BJ (cell line): Measurements from ENCODE around the gene ARHGAP33. TPM values are rescaled to one million over a fixed set of nuclear protein-coding genes. Genes with fewer than 3 reads are reported as not detected.

ENCODE experiments used
- CTCF ChIA-PET: fragments of 350-600 bp; formaldehyde crosslinking; extraction: SDS; loops from one replicate; lab custom pipeline; 2021; ENCODE audit warnings: antibody characterized with exemption, inconsistent platforms; lab: Yijun Ruan, JAX
- POLR2A ChIA-PET: fragments of 300-600 bp; sonication (Branson Sonifier 250); formaldehyde crosslinking; extraction: SDS; loops from one replicate; lab custom pipeline; 2021; ENCODE audit warnings: antibody characterized with exemption; lab: Charles Lee
- DNase-seq: peaks from one replicate; pipeline ENCODE4 v3.0.0-alpha.2; 2011; ENCODE audit warnings: low read depth
- H3K27me3 ChIP-seq: 2 replicates; pipeline ENCODE4 v1.6.0; 2011; ENCODE audit warnings: low read length; ENCODE audit not compliant: control insufficient read depth, insufficient read depth
- H3K36me3 ChIP-seq: 2 replicates; pipeline ENCODE4 v1.5.1; 2011; ENCODE audit warnings: low read length; ENCODE audit not compliant: control insufficient read depth, insufficient read depth
- H3K4me3 ChIP-seq: 2 replicates; pipeline ENCODE4 v1.5.1; 2011; ENCODE audit warnings: low read depth, mild to moderate bottlenecking, control low read depth, low read length
- polyA plus RNA-seq: library from polyadenylated mRNA; depleted of rRNA; stranded (reverse); fragments of >200 nt; gene quantifications from 2 replicates; pipeline ENCODE4 v1.2.3, GENCODE V29; 2011
- TF ChIP-seq, protein P1 (sequence below): IDR thresholded peaks from 2 replicates; pipeline ENCODE4 v1.5.1; 2011; ENCODE audit warnings: low read depth, mild to moderate bottlenecking, control low read depth, inconsistent platforms, low read length, moderate library complexity; ENCODE audit not compliant: insufficient read depth

Gene ARHGAP33
- polyA plus RNA-seq, 1 experiment: 3.6 TPM

DNA sequence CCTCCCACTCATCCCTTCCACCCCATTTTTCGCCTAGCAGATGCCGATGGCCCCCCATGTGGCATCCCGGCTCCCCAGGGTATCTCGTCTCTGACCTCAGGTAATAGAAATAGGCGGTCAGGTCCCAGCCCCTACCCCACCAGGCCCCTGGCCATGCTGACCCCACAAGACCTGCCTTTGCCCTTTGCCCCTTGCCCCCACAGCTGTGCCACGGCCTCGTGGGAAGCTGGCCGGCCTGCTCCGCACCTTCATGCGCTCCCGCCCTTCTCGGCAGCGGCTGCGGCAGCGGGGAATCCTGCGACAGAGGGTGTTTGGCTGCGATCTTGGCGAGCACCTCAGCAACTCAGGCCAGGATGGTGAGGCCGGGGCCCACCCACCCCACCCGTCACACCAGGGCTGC, 5.4 kb downstream of the ARHGAP33 start:
- H3K36me3 ChIP-seq: peaks cover 4% of the 10 kb centered on the region
- POLR2A ChIA-PET: no interaction called here
- no peak overlapping the region for H3K4me3 ChIP-seq
- H3K27me3 ChIP-seq: no peaks in the 10 kb centered on the region
- TF ChIP-seq, protein P1, sequence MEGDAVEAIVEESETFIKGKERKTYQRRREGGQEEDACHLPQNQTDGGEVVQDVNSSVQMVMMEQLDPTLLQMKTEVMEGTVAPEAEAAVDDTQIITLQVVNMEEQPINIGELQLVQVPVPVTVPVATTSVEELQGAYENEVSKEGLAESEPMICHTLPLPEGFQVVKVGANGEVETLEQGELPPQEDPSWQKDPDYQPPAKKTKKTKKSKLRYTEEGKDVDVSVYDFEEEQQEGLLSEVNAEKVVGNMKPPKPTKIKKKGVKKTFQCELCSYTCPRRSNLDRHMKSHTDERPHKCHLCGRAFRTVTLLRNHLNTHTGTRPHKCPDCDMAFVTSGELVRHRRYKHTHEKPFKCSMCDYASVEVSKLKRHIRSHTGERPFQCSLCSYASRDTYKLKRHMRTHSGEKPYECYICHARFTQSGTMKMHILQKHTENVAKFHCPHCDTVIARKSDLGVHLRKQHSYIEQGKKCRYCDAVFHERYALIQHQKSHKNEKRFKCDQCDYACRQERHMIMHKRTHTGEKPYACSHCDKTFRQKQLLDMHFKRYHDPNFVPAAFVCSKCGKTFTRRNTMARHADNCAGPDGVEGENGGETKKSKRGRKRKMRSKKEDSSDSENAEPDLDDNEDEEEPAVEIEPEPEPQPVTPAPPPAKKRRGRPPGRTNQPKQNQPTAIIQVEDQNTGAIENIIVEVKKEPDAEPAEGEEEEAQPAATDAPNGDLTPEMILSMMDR: no peak
- no peak for DNase-seq
- CTCF ChIA-PET: no interaction called here

DNA sequence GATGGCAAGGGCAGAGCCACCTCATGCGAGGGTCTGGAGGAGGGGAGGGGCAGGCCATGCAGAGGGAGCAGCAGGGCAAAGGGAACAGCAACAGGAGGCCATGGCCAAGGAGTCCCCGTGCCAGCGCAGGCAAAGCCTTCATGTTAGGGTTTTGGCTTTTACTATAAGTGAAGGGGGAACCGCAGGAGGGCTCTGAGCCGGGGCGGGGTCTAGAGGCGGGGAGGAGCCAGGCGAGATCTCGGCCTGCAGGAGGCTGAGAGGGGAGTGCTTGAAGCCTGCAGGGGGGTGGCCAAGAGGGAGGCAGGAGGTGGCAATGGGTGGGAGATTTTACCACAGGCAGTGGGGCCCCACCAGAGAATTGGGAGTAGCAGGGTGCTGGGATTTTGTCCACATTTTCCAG, 6.3 kb downstream of the ARHGAP33 start:
- DNase-seq: no peak
- H3K36me3 ChIP-seq: peaks cover 4% of the 10 kb centered on the region
- TF ChIP-seq, protein P1: no peak
- ChIA-PET POLR2A (no interaction called here), CTCF (interaction anchor here (0.9 kb wide), 1 partner anchor 9 kb away, joined by 3 read pairs; no protein-coding TSS in a partner anchor)
- H3K27me3 ChIP-seq: no peaks in the 10 kb centered on the region
- H3K4me3 ChIP-seq: no peak overlapping the region

DNA sequence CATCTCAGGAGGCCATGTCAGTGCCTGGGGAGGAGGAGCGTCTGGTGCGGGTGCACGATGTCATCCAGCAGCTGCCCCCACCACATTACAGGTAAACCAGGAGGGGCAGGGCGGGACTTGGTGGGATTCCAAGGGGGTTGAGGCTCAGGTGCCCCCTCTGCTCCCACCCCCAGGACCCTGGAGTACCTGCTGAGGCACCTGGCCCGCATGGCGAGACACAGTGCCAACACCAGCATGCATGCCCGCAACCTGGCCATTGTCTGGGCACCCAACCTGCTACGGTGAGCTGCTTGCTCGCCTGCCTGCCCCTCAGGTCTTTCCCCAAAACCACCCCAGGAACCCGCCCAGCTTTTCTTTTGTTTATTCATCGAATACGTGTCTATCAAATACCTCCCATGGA, 7.2 kb downstream of the ARHGAP33 start:
- TF ChIP-seq, protein P1: no peak
- CTCF ChIA-PET: interaction anchor here (0.9 kb wide), 1 partner anchor 8 kb away, joined by 3 read pairs; no protein-coding TSS in a partner anchor
- H3K36me3 ChIP-seq: peaks cover 4% of the 10 kb centered on the region
- no peak overlapping the region for H3K4me3 ChIP-seq
- POLR2A ChIA-PET: no interaction called here
- DNase-seq: no peak
- no peaks in the 10 kb centered on the region for H3K27me3 ChIP-seq

DNA sequence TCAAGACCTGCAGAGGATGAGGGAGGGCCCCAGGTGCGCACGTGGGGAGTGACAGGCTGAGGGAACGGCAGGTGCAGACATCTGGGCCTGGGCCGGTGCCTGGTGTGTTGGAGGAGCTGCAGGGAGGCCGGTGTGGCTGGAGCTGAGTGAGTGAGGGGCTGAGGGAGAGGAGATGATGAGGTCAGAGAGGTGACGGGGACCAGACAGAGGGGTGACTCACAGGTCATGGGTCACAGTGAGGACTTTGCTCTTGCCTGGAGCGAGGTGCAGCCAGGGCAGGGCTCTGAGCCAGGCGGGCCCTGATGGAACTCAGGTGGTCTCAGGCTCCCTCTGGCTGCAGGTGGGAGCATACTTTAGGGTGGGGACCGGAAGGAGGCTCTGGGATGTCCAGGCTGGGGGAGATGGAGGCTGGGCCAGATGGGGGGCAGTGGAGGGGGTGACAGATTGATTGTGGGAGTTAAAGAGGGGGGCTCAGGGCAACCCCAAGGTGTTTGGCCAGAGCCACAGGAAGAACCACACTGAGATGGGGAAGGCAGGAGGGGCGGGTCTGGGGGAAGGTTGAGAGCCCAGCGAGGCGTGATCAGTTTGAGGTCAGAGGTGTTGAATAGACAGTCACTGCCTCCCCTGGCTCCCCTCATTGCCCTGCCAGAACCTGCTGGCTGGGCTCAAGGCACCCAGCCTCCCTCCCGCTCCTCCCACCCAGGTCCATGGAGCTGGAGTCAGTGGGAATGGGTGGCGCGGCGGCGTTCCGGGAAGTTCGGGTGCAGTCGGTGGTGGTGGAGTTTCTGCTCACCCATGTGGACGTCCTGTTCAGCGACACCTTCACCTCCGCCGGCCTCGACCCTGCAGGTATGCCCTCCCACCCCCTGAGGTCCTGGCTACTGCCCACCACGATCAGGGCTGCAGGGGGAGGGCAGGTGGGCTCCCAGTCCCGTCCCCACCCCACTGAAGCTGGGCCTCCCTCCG, 8.4 kb downstream of the ARHGAP33 start:
- CTCF ChIA-PET: no interaction called here
- no peak for DNase-seq
- POLR2A ChIA-PET: no interaction called here
- Histone ChIP-seq H3K36me3 (peaks cover 4% of the 10 kb centered on the region), H3K27me3 (no peaks in the 10 kb centered on the region), H3K4me3 (no peak overlapping the region)
- TF ChIP-seq, protein P1: no peak

DNA sequence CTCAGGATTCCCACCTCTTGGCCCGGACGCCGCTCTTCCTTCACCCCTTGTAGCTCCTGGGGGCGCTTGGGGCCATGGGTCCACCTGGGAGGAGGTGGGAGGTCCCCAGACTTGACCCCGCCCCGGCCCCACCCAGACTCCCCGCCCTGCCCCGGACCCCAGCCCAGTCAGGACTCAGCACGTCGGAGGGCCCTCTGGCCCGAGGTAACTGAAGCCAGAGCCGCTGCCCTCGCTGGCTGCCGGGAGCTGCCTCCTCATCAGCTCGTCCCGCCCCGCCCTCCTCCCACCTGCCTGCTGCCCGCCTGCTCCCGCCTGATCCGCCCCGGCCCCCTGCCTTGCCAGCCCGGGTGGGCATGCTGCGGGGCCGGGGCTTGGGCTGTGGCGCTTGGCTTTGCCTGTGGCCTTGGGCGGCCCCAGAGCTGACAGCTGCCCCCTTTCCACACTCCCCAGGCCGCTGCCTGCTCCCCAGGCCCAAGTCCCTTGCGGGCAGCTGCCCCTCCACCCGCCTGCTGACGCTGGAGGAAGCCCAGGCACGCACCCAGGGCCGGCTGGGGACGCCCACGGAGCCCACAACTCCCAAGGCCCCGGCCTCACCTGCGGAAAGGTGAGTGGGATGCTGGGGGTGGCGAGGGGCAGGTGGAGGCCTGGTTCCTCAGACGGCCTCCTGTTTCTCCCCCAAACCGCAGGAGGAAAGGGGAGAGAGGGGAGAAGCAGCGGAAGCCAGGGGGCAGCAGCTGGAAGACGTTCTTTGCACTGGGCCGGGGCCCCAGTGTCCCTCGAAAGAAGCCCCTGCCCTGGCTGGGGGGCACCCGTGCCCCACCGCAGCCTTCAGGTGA, 9.4 kb downstream of the ARHGAP33 start:
- ChIA-PET POLR2A (no interaction called here), CTCF (no interaction called here)
- Histone ChIP-seq H3K4me3 (no peak overlapping the region), H3K36me3 (peaks cover 4% of the 10 kb centered on the region), H3K27me3 (no peaks in the 10 kb centered on the region)
- TF ChIP-seq, protein P1: no peak
- DNase-seq: no peak
